Activated CD4-positive, alpha-beta T cell treated with anti-CD3 and anti-CD28 coated beads for 36 hours (primary cell): ENCODE results near the gene WDTC1. TPM values are rescaled to one million over a fixed set of nuclear protein-coding genes. Genes with fewer than 3 reads are reported as not detected.

Experiments used
- ATAC-seq: fragments of 200-7000 bp; cut with Tn5 transposase; one replicate; pipeline ENCODE4 v1.10.0; 2021; ENCODE audit warnings: mild to moderate bottlenecking, moderate library complexity
- CTCF ChIA-PET: fragments of 350-600 bp; sonication (Branson Sonifier 250); formaldehyde crosslinking; loops from one replicate; lab custom pipeline; 2021; ENCODE audit warnings: antibody characterized with exemption; lab: Charles Lee
- POLR2A ChIA-PET: fragments of 350-600 bp; sonication (Branson Sonifier 250); formaldehyde crosslinking; loops from one replicate; lab custom pipeline; 2021; ENCODE audit warnings: antibody characterized with exemption, inconsistent platforms; lab: Charles Lee
- DNase-seq: peaks from one replicate; pipeline ENCODE4 v3.0.0-alpha.2; 2020
- H3K27ac Mint-ChIP-seq: one replicate; pipeline ENCODE4 v1.8.0; 2021; ENCODE audit warnings: mixed read lengths
- H3K27me3 Mint-ChIP-seq: one replicate; pipeline ENCODE4 v1.8.0; 2021; ENCODE audit warnings: mixed read lengths
- H3K36me3 Mint-ChIP-seq: one replicate; pipeline ENCODE4 v1.8.0; 2021; ENCODE audit warnings: low read depth, mixed read lengths
- H3K4me1 Mint-ChIP-seq: one replicate; pipeline ENCODE4 v1.8.0; 2021; ENCODE audit warnings: mixed read lengths
- H3K4me3 Mint-ChIP-seq: one replicate; pipeline ENCODE4 v1.8.0; 2021; ENCODE audit warnings: mild to moderate bottlenecking, moderate library complexity, mixed read lengths
- H3K9me3 Mint-ChIP-seq: one replicate; pipeline ENCODE4 v1.8.0; 2021; ENCODE audit warnings: low read depth, mixed read lengths
- intact Hi-C, 2 experiments: fragments of 100-400 bp; cut with DNase I in 1 of 2; cut with micrococcal nuclease in 1 of 2; formaldehyde crosslinking; loops; one replicate each; pipeline versions ENCODE4 v1.14.2 to v1.15.1; 2022 to 2024; cut with DNase I, micrococcal nuclease
- total RNA-seq, 2 experiments: library from RNA; stranded (reverse); gene quantifications; one replicate each; pipeline ENCODE4 v1.2.3, GENCODE V29; 2021

The WDTC1 gene
- total RNA-seq, 2 experiments from 2014 or later = 19.3 to 21.9 TPM

DNA sequence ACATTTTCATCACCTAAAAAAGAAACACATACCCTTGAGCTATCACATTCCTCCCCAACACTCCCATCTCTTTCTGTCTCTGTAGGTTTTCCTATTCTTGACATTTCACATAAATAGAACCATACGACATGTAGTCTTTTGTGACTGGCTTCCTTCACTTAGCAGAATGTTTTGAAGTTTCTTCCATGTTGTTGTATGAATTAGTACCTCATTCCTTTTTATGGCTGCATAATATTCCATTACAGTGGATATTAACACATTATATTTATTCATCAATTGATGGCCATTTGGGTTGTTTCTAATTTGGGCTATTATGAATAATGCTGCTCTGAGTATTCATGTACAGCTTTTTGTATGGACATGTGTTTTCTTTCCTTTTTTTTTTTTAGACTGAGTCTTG is 11.8 kb downstream of the WDTC1 start:
- Mint-ChIP-seq H3K9me3 (no peaks in the 10 kb centered on the region), H3K4me3 (no peak overlapping the region), H3K27me3 (no peaks in the 10 kb centered on the region), H3K36me3 (peaks cover 6% of the 10 kb centered on the region), H3K4me1 (peaks cover 2% of the 10 kb centered on the region), H3K27ac (no peak overlapping the region)
- CTCF ChIA-PET = interaction anchor here (1.0 kb wide), 1 partner anchor 14 kb away, joined by 3 read pairs; no protein-coding TSS in a partner anchor
- DNase-seq = no peak
- intact Hi-C loops = no loop called here
- ATAC-seq = no peak
- POLR2A ChIA-PET = no interaction called here

GRCh38 chr1:27253596-27253995 is 19.2 kb downstream of the WDTC1 start:
- no peaks in the 10 kb centered on the region for H3K27me3 Mint-ChIP-seq

GRCh38 chr1:27255136-27255535 is 20.7 kb downstream of the WDTC1 start:
- H3K36me3 Mint-ChIP-seq = peaks cover 2% of the 10 kb centered on the region
- no peaks in the 10 kb centered on the region for H3K9me3 Mint-ChIP-seq
- peak overlapping the region; percentile 16 for H3K27ac Mint-ChIP-seq
- H3K27me3 Mint-ChIP-seq = no peaks in the 10 kb centered on the region
- CTCF ChIA-PET = interaction anchor here (0.7 to 2.2 kb wide), 6 partner anchors 12 to 393 kb away, joined by 3 to 6 read pairs (median 3); no protein-coding TSS in a partner anchor
- ATAC-seq = no peak
- POLR2A ChIA-PET = interaction anchor here (0.7 kb wide), 1 partner anchor 62 kb away, joined by 3 read pairs; no protein-coding TSS in a partner anchor
- no peak for DNase-seq
- intact Hi-C loops = no loop called here
- H3K4me3 Mint-ChIP-seq = no peak overlapping the region
- peaks cover 58% of the 10 kb centered on the region for H3K4me1 Mint-ChIP-seq

More at GRCh38 chr1:27253596-27253995, 19.2 kb downstream of the WDTC1 start:
- Mint-ChIP-seq H3K9me3 (no peaks in the 10 kb centered on the region), H3K27ac (peak overlapping the region; percentile 75), H3K4me1 (peaks cover 55% of the 10 kb centered on the region), H3K4me3 (peak overlapping the region; percentile 42), H3K36me3 (peaks cover 2% of the 10 kb centered on the region)
- ATAC-seq = peak; percentile 71
- ChIA-PET CTCF (interaction anchor here (0.7 to 2.2 kb wide), 2 partner anchors 12 to 207 kb away, joined by 5 to 6 read pairs; no protein-coding TSS in a partner anchor), POLR2A (interaction anchor here (0.6 to 1.6 kb wide), 3 partner anchors 20 to 831 kb away, joined by 3 to 9 read pairs (median 3); partner anchors contain the start of gene WDTC1)
- DNase-seq = no peak
- intact Hi-C loops = loop anchor here (2.0 kb wide), 2 partner anchors 19 to 191 kb away; partner anchors contain the start of gene WDTC1 (in 1 of the 2)

- H3K27me3 Mint-ChIP-seq = no peaks in the 10 kb centered on the region
- H3K27ac Mint-ChIP-seq = no peak overlapping the region
- ChIA-PET POLR2A (no interaction called here), CTCF (interaction anchor here (0.6 to 2.1 kb wide), 4 partner anchors 23 to 102 kb away, joined by 3 to 7 read pairs (median 4); partner anchors contain the start of gene SLC9A1)
- H3K36me3 Mint-ChIP-seq = peaks cover 2% of the 10 kb centered on the region
- no peak overlapping the region for H3K4me3 Mint-ChIP-seq
- no peaks in the 10 kb centered on the region for H3K9me3 Mint-ChIP-seq
- H3K4me1 Mint-ChIP-seq = peaks cover 50% of the 10 kb centered on the region
- ATAC-seq (no peak), DNase-seq (no peak)
- intact Hi-C loops = no loop called here
Observed at GRCh38 chr1:27257155-27257554, 22.7 kb downstream of the WDTC1 start.

DNA sequence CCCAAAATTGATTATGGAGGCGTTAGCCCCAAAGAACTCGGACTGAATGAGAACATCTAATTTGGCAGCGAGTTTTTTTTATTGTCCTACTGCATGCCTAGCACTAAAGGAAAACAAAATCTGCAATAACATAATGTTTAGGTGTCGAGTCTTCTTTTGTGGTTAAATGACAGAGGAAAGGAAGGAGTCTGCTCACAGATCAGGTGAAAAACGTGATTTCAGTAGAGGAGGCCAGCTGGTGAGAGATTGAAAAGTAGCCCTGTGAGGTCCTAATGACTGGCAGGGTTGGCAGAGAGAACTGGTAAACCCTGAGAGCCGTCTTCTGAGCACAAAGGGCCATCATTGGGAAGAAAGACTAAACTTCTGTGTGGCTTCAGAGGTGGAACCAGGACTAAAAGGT is 24.2 kb downstream of the WDTC1 start:
- POLR2A ChIA-PET = no interaction called here
- intact Hi-C loops = no loop called here
- peaks cover 2% of the 10 kb centered on the region for H3K36me3 Mint-ChIP-seq

DNA sequence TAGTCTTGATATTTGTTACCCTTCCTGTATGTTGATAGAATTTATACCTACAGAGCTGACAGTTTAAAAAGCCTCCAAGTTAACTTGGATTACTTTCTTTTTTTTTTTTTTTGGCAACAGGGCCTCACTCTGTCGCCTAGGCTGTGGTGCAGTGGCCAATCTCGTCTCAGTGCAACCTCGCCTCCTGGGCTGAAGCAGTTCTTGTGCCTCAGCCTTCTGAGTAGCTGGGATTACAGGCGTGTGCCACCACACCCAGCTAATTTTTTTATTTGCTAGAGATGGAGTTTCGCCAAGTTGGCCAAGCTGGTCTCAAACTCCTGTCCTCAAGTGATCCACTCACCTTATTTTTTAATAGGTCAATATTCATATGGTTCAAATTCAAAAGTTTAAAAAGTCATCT is 32.7 kb downstream of the WDTC1 start:
- Mint-ChIP-seq H3K27ac (no peak overlapping the region), H3K9me3 (no peaks in the 10 kb centered on the region), H3K4me1 (peaks cover 3% of the 10 kb centered on the region), H3K4me3 (no peak overlapping the region), H3K36me3 (peaks cover 5% of the 10 kb centered on the region), H3K27me3 (no peaks in the 10 kb centered on the region)
- no peak for DNase-seq
- ChIA-PET POLR2A (no interaction called here), CTCF (interaction anchor here (0.6 to 2.4 kb wide), 10 partner anchors 12 to 211 kb away, joined by 3 to 13 read pairs (median 4); no protein-coding TSS in a partner anchor)
- ATAC-seq = no peak
- intact Hi-C loops = loop anchor here in 1 of 2 experiments (5.0 kb wide), 1 partner anchor 55 kb away; no protein-coding TSS in a partner anchor

More for the DNA sequence above, 24.2 kb downstream of the WDTC1 start:
- no peaks in the 10 kb centered on the region for H3K27me3 Mint-ChIP-seq
- H3K27ac Mint-ChIP-seq = peak overlapping the region; percentile 53
- no peaks in the 10 kb centered on the region for H3K9me3 Mint-ChIP-seq
- CTCF ChIA-PET = interaction anchor here (1.2 to 1.6 kb wide), 3 partner anchors 16 to 122 kb away, joined by 3 to 4 read pairs (median 3); no protein-coding TSS in a partner anchor
- ATAC-seq = peak; percentile 42
- no peak overlapping the region for H3K4me3 Mint-ChIP-seq
- DNase-seq = peak; percentile 13
- H3K4me1 Mint-ChIP-seq = peaks cover 35% of the 10 kb centered on the region

- H3K4me1 Mint-ChIP-seq = peaks cover 3% of the 10 kb centered on the region
- DNase-seq (no peak), ATAC-seq (peak; percentile 81)
- POLR2A ChIA-PET = interaction anchor here (0.6 kb wide), 1 partner anchor 278 kb away, joined by 3 read pairs; no protein-coding TSS in a partner anchor
- H3K4me3 Mint-ChIP-seq = no peak overlapping the region
- intact Hi-C loops = loop anchor here in 1 of 2 experiments (5.0 kb wide), 1 partner anchor 57 kb away; no protein-coding TSS in a partner anchor
- CTCF ChIA-PET = no interaction called here
- H3K27me3 Mint-ChIP-seq = no peaks in the 10 kb centered on the region
- peaks cover 5% of the 10 kb centered on the region for H3K36me3 Mint-ChIP-seq
- no peaks in the 10 kb centered on the region for H3K9me3 Mint-ChIP-seq
- no peak overlapping the region for H3K27ac Mint-ChIP-seq
Observed at GRCh38 chr1:27269276-27269675, 34.8 kb downstream of the WDTC1 start.

DNA sequence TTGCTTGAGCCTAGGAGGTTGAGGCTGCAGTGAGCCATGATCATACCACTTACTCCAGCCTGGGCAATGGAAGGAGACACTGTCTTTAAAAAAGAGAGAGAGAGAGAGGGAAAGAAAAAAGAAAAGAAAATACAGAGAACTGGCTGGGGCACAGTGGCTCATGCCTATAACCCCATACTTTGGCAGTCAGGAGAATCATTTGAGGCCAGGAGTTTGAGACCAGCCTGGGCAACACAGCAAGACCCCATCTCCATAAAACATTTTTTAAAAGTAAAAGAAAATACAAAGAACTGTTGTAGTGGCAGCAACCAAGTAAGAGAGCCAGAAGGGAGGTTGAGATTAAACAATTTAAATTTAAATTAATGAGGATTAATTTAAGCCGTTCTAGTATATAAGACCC is 39.8 kb downstream of the WDTC1 start:
- H3K27me3 Mint-ChIP-seq = no peaks in the 10 kb centered on the region
- CTCF ChIA-PET = interaction anchor here (1.1 kb wide), 1 partner anchor 10 kb away, joined by 3 read pairs; no protein-coding TSS in a partner anchor

DNA sequence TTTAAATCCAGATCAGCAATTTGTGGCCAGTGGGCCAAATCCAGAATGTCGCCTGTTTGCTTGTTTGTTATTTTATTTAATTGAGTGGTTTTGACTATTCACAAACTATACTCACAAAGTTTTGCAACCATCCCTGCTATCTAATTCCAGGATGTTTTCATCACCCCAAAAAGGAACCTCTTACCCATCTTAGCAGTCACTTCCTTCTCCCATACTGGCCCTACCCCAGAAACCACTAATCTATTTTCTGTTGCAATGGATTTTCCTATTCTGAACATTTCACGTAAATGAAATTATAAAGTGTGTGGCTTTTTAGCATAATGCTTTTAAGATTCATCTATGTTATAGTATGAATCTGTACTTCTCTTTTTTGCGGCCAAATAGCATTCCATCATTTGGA is 41.3 kb downstream of the WDTC1 start:
- H3K4me1 Mint-ChIP-seq = peaks cover 2% of the 10 kb centered on the region
- peaks cover 1% of the 10 kb centered on the region for H3K9me3 Mint-ChIP-seq
- no peak for DNase-seq
- ChIA-PET POLR2A (no interaction called here), CTCF (interaction anchor here (0.5 to 1.2 kb wide), 2 partner anchors 8 to 79 kb away, joined by 5 read pairs; no protein-coding TSS in a partner anchor)
- intact Hi-C loops = no loop called here
- ATAC-seq = no peak
- H3K36me3 Mint-ChIP-seq = peaks cover 15% of the 10 kb centered on the region
- H3K27ac Mint-ChIP-seq = no peak overlapping the region
- H3K4me3 Mint-ChIP-seq = no peak overlapping the region
- no peaks in the 10 kb centered on the region for H3K27me3 Mint-ChIP-seq

More for the DNA sequence above, 39.8 kb downstream of the WDTC1 start:
- H3K4me1 Mint-ChIP-seq = peaks cover 4% of the 10 kb centered on the region
- H3K27ac Mint-ChIP-seq = no peak overlapping the region
- DNase-seq = no peak
- intact Hi-C loops = no loop called here
- POLR2A ChIA-PET = no interaction called here
- H3K36me3 Mint-ChIP-seq = peaks cover 16% of the 10 kb centered on the region
- ATAC-seq = no peak
- H3K4me3 Mint-ChIP-seq = no peak overlapping the region
- peaks cover 1% of the 10 kb centered on the region for H3K9me3 Mint-ChIP-seq

GRCh38 chr1:27284425-27285273 is 50.2 kb downstream of the WDTC1 start:
- CTCF ChIA-PET = interaction anchor here (0.7 to 6.6 kb wide), 30 partner anchors 10 to 240 kb away, joined by 3 to 76 read pairs (median 5); no protein-coding TSS in a partner anchor
- intact Hi-C loops = loop anchor here (1.0 to 5.0 kb wide), 6 partner anchors 47 to 240 kb away; partner anchors contain the start of gene WDTC1 (in 1 of the 2)
- peak; percentile 93 for ATAC-seq
- POLR2A ChIA-PET = interaction anchor here (0.6 to 1.1 kb wide), 2 partner anchors 30 to 130 kb away, joined by 3 to 4 read pairs; partner anchors contain the start of gene SLC9A1
- H3K4me1 Mint-ChIP-seq = peaks cover 2% of the 10 kb centered on the region
- no peaks in the 10 kb centered on the region for H3K9me3 Mint-ChIP-seq
- H3K36me3 Mint-ChIP-seq = peaks cover 5% of the 10 kb centered on the region
- H3K27me3 Mint-ChIP-seq = no peaks in the 10 kb centered on the region
- H3K27ac Mint-ChIP-seq = peak overlapping the region; percentile 37
- H3K4me3 Mint-ChIP-seq = no peak overlapping the region
- DNase-seq = peak; percentile 95

DNA sequence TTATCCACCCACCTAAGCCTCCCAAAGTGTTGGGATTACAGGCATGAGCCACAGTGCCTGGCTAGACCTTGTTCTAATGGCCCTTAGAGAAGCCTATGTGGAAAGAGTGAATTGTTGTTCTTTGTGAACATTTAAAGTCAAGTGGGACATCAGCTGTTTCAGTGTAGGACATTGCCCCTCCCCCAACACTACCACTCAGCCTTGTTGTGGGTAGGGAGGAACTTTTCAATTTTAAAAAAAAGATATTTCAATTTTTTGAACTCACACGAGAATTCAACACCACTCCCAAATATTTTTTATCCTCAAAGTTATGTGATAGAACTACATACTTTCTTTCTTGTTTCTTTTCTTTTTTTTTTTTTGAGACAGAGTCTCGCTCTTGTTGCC is 50.8 kb downstream of the WDTC1 start:
- Mint-ChIP-seq H3K4me1 (peaks cover 2% of the 10 kb centered on the region), H3K27me3 (no peaks in the 10 kb centered on the region), H3K9me3 (no peaks in the 10 kb centered on the region), H3K36me3 (peaks cover 5% of the 10 kb centered on the region), H3K27ac (no peak overlapping the region), H3K4me3 (no peak overlapping the region)
- DNase-seq = no peak
- POLR2A ChIA-PET = no interaction called here
- intact Hi-C loops = loop anchor here in 1 of 2 experiments (2.0 kb wide), 1 partner anchor 240 kb away; no protein-coding TSS in a partner anchor
- CTCF ChIA-PET = interaction anchor here (0.9 to 6.6 kb wide), 9 partner anchors 13 to 239 kb away, joined by 3 to 76 read pairs (median 13); no protein-coding TSS in a partner anchor
- ATAC-seq = no peak
